ENCODE measurements around the gene MYCL. TPM values are rescaled to one million over a fixed set of nuclear protein-coding genes. Genes with fewer than 3 reads are reported as not detected.

Gene MYCL, protein sequence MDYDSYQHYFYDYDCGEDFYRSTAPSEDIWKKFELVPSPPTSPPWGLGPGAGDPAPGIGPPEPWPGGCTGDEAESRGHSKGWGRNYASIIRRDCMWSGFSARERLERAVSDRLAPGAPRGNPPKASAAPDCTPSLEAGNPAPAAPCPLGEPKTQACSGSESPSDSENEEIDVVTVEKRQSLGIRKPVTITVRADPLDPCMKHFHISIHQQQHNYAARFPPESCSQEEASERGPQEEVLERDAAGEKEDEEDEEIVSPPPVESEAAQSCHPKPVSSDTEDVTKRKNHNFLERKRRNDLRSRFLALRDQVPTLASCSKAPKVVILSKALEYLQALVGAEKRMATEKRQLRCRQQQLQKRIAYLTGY
- 0.76 TPM for polyA plus RNA-seq (2013, experiment 1 of 2; ENCODE audit: insufficient read length)
- 0.53 TPM for polyA plus RNA-seq (2013, experiment 2 of 2; ENCODE audit: insufficient read length)

DNA sequence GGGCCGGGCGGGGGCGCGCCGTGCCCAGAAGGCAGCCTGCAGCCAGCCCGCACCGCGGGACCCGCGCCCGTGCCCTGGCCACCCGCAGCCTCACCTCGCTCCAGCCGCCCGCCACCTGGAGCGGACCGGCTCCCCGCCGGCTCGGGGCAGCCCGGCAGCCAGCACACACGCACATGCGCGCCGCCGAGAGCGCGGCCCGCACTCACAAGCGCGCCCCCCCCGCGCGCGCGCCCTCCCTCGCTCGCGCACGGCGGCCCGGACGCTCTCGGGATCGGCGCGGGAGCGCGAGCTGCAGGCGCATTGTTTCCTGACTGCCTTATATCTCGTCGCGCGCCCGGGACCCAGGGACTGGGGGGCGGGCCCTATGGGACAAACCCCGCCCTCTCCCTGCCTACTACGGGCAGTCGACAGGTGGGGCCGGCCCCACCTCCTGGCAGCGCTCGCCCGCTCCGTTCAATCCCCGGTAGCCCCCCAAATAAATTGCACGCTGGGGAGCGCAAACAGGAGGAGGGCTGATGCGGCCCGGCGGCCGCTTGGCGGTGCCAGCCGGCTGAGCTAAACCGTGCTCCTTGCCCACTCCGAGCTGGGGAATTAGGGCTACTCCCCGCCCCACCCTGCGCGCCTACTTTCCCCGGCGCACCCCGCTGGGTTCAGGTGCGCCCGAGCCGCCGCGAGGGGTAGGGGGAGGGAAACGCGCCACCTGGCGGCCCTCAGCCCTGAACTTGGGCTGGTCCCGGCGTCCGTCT lies at the start of gene MYCL:
MYCL (minus strand) TSS at position 204 of the 746 bp plus-strand sequence. CDS start 483 bp downstream, outside the sequence.
- peak; percentile 36 for DNase-seq

GRCh38 chr1:39949891-39950290 lies 48.2 kb upstream of the MYCL start:
- DNase-seq = no peak

GRCh38 chr1:39947260-39947659 lies 45.5 kb upstream of the MYCL start:
- no peak for DNase-seq

DNA sequence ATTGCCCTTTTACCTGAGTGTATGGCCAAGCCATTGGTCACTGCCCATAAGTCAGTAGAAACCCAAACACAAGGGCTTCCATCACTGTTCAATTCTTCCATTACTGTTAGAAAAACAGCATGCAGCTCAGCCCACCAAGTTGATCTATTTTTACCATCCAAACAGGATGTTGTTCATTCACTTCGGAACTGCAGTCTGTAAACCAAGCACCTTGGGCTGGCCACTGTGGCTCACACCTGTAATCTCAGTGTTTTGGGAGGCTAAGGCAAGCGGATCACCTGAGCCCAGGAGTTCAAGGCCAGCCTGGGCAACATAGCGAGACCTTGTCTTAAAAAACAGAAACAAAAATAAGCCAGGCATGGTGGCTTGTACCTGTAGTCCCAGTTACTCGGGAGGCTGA lies 44.5 kb upstream of the MYCL start:
- no peak for DNase-seq

GRCh38 chr1:39944410-39945112 lies 42.8 kb upstream of the MYCL start:
- no peak for DNase-seq

GRCh38 chr1:39943471-39944290 lies 42.0 kb upstream of the MYCL start:
- no peak for DNase-seq

GRCh38 chr1:39940980-39941871 lies 39.5 kb upstream of the MYCL start:
- DNase-seq = no peak

DNA sequence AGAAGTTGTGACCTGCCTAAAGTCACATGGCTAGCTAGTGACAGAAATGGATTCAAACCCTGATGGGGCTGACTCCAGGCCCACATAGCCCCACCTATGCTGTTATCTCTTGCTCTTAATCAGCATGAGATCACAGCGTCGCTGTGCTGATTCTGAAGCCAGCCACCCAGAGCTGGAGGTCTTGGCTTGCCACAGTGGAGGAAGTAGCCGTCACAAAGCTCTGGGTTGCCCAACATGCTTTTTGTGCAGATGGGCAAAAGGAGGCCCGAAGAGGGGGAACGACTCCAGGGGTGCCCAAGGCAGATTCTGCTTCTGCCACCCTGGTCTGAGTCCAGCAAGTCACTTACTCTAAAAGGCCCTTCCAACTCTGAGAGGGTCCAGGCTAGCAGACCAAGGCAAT lies 38.5 kb upstream of the MYCL start:
- DNase-seq = no peak

- DNase-seq = no peak
Measured at GRCh38 chr1:39938856-39939255, 37.1 kb upstream of the MYCL start.

GRCh38 chr1:39936724-39937491 lies 35.2 kb upstream of the MYCL start:
- no peak for DNase-seq

- peak; percentile 94 for DNase-seq
Measured at GRCh38 chr1:39933956-39934941, 32.5 kb upstream of the MYCL start.

DNA sequence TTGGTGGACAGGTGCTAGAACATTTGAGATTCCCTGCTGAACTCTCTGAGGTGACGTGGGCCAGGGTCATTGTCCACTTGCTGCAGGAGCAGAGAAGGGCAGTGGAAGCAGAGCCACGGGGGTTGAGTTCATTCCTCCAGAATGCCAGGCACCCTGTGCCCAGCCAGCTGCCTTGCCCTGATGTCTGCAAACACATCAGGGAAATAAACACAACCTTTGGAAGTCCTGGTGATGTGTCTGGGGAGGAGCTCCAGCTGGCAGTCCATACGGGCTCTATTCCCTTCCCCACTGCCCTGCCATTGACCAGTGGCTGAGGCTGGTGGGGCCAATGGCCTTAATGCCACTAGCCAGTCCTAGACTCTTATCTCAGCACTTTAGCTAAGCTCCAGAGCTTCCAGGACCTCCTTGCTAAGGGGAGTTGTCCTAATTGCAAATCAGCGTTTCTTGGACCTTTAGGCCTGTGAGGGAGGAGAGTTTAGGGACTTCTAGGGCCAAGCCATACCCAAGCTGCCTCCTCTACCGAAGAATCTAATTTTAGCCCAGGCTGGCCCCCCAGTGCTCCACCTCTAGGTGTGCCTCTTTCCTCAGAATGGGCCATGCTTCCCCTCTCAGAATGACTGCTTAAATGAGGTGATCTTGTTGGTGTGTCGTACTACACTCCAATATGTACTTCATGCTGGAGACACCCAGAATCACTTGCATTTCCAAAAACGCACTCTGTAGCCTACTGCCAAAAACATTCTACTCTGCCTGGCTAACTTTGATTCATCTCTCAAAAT lies 27.3 kb upstream of the MYCL start:
- no peak for DNase-seq

DNA sequence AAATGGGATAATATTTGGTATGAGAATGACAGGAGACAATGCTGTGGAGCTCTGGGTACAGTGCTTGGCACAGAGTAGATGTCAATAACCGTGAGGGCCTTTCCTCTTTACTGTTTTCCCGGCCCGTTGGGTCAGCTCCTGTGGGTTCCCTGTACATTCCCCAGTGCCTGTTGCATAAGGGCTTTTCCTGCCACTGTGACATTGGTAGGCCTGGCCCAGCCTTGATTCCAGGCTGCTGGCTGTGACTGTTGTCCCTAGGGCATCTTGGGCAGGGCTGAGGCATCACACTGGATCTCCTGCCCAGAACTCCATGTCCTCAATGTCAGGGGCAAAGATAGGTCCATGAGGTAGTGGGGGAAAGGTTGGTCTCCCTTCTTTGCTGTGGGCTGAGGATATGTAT lies 25.8 kb upstream of the MYCL start:
- DNase-seq = no peak

GRCh38 chr1:39926820-39927219 lies 25.1 kb upstream of the MYCL start:
- DNase-seq = no peak

DNA sequence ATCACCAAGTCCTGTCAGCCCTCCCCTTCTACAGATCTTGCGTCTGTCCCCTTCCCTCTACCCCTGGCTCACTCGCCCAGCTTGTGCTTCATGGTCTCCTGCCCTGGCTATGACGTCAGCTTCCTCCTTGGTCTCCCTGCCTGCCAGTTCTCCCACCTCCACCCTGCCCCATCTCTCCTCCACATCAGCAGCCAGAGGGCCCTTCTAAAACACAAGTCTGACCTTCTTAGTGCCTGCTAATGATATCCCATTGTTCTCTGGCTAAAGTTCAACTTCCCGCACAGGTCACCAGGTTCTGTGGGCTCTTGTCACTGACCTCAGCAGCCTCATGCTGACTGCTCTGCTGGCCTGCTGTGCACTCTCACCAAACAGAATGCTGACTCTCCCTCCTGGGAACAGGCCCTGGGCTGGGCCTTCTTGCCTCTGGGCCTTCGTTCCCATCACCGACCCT lies 24.7 kb upstream of the MYCL start:
- DNase-seq = peak; percentile 25

DNA sequence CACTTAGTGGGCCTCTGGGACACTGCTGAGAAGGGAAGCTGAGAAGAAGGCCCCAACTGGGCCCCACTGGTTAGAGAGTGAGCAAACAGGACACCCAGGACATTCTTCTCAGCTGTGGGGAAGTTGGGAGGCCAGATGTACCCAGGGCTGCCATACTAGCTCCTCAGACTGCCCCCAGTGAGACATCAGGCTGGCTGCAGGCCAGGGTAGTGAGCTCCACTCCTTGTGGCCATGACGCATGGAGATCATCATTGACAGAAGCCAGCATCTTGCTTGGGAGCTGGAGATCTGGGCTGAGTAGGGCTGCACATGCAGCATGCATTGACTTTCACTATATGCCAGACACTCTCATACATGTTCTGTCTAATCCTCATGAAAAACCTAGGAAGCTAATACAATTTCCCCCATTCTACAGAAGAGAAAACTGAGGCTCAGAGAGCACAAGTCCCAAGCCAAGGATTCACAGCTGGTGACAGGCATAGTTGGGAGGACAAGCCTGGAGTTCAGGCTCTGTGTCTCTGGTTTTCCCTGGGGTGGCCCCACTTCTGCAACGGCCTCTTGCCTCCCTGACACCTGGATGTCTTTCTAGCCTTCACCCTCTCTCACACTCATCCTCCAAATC lies 24.1 kb upstream of the MYCL start:
- peak; percentile 44 for DNase-seq

- DNase-seq = no peak
Measured at GRCh38 chr1:39922251-39922688, 20.6 kb upstream of the MYCL start.

GRCh38 chr1:39919545-39919944 lies 17.8 kb upstream of the MYCL start:
- peak; percentile 50 for DNase-seq
